H4 (cell line): ENCODE data around the gene ASIC2. TPM values are rescaled to one million over a fixed set of nuclear protein-coding genes. Genes with fewer than 3 reads are reported as not detected.
"Not testable (repeated sequence)": the region's sequence is repeated elsewhere in the genome, so short reads cannot be mapped to it uniquely, and the experiment has no call there.

ENCODE experiments used
- DNase-seq: peaks from one replicate; pipeline ENCODE4 v3.0.0-alpha.2; 2015; ENCODE audit warnings: low spot score
- total RNA-seq: library from RNA; depleted of rRNA; stranded (reverse); fragments of >200 nt; shearing (Covaris generic); gene quantifications from 2 replicates; pipeline ENCODE4 v1.2.3, GENCODE V29; 2014

Gene ASIC2
- total RNA-seq, 1 experiment from 2014 or later = not detected

DNA sequence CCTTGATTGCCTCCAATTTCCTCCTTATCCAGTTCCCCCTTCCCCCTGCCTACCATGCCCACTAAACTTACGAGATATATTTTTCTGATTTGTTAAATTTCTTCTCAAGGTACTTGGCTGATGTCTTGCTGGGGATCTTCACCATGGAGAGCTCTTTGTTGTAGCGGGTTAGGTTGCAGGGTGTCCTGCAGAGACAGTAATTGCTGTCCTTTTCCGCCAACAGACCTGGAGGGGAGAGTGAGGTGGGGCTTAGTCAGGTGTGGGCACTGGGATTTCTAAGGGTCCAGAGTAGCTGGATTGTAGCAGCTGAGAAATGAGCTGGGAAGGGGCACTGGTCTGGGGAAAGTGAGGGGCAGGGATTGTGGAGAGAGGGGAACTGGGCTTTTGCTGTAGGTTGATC lies 269.3 kb downstream of the ASIC2 start:
- DNase-seq = no peak

- DNase-seq = no peak
Observed at GRCh38 chr17:33021731-33022408, 271.2 kb downstream of the ASIC2 start.

GRCh38 chr17:33019161-33019890 lies 273.8 kb downstream of the ASIC2 start:
- no peak for DNase-seq

GRCh38 chr17:33017366-33017765 lies 275.7 kb downstream of the ASIC2 start:
- DNase-seq = no peak

DNA sequence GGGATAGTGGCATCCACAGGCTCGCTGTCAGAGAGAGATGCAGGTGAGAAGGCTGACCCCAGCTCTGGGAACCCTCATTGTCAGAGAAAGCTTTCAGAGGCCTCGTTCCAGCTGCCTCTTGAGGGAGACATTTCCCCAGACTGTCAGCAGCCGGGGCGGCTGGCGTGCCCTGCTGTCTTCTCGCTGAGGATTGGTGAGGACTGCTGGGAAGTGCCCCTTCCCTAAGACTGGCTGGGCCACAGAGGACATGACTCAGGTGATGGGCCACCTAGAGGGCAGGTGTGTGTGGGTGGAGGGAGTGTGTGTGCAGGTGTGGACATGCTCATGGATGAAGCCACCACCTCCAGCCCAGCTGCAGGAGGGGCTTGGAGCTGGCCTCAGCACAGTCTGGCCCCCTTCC lies 276.2 kb downstream of the ASIC2 start:
- no peak for DNase-seq

DNA sequence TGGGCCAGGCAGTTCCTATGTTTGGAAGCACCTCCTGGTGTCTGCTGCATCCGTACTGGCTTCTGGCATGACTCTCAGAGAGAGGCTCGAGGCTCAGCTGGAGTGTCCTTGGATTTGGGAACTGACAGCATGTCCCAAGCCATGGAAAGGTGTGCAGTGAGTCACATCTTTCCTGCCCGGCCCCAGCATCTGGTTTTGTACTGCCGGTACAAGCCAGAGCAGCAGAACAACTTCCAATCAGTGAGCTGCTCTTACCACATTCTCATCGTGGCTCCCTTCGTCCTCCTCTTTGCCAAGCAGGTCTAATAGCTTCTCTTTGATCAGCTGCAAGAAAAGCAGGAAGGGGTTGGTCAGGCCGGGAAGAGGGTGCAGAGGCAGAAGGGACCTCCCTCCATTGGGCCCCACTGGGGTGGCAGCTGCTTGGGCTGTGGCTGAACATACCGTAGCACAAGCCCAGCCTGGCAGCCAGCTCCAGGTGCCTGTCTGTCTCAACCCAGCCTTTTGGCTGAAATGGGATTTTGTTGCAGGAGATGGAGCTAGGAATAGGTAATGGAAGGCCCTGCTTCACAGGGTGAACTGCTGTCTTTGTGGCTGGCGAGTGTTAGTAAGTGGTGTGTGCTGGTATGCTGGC lies 277.3 kb downstream of the ASIC2 start:
- DNase-seq = no peak

DNA sequence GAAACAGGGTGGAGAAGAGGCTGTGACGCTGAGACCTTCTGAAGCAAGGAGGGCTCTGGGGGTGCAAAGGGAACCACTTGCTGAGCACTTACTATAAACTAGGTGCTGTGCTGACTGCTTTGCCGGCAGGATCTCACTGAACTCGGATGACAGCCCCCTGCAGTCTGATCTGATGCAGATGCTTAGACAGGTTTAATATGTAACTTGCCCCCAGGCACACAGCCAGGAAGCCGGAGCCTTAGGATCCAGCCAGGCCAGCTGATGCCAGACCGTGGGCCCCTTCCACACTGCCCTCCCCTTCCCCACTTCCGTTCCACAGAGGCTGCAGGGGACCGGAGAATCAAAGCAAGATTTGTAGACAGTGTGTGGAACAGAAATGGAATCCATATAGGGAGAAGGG lies 278.3 kb downstream of the ASIC2 start:
- no peak for DNase-seq

GRCh38 chr17:33013596-33014375 lies 279.3 kb downstream of the ASIC2 start:
- DNase-seq = no peak

- DNase-seq = peak; percentile 81
Observed at GRCh38 chr17:33012522-33013033, 280.5 kb downstream of the ASIC2 start.

GRCh38 chr17:33009636-33010035 lies 283.5 kb downstream of the ASIC2 start:
- no peak for DNase-seq

DNA sequence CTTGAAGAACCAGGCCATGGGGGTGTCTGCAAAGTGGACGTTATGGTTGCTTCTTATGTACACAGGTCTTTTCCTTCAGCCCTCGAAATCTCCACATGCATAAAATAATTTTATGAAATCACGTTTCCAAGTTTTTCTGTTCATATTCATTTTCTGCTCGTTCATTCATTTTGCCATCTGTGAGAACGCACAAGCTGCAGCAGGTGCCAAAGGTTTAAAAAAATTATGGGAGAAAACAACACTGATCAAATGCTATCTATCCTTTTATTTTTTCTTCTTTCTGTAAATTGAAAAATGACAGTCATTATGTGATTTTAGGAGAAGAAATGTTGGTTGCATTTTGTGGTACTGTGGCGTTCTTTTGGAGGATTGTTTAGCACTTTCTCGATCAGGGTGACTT lies 285.9 kb downstream of the ASIC2 start:
- DNase-seq = no peak

- no peak for DNase-seq
Observed at GRCh38 chr17:33002246-33002645, 290.8 kb downstream of the ASIC2 start.

- DNase-seq = no peak
Observed at GRCh38 chr17:32998887-32999228, 294.2 kb downstream of the ASIC2 start.

DNA sequence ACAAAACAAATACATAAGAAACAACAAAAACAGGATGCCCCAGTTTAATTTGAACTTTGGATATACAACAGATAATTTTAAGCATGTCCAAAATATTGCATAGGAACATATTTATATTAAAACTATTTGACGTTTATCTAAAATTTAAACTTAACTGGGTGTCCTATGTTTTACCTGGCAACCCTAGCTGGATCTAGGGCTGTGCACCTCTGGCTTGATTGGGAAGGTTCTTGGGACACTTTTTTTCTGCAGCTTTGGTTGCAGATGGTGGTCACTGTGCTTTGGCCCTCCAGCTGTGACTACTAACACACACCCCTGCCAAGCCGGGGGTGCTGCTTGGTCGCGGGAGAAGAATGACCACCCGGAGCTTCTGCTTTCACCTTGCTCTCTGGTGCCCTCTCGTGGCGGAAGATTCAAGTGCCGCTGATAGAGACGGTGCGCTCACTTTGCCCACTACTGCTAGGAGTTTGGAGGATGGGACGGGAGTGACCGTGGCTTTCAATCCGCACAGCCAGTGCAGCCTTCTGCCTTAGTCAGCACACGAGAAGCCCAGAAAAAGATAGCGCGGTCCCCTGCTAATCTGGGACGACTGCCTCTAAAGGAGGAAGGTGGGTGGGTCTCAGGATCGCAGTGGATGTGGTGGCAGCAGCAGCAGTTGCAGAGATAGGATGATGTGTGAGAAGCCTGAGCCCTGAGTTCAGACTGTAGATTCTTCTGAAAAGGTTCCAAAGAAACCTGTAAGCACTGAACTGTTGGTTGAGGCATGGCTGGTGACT lies 294.8 kb downstream of the ASIC2 start:
- DNase-seq = peak; percentile 57

DNA sequence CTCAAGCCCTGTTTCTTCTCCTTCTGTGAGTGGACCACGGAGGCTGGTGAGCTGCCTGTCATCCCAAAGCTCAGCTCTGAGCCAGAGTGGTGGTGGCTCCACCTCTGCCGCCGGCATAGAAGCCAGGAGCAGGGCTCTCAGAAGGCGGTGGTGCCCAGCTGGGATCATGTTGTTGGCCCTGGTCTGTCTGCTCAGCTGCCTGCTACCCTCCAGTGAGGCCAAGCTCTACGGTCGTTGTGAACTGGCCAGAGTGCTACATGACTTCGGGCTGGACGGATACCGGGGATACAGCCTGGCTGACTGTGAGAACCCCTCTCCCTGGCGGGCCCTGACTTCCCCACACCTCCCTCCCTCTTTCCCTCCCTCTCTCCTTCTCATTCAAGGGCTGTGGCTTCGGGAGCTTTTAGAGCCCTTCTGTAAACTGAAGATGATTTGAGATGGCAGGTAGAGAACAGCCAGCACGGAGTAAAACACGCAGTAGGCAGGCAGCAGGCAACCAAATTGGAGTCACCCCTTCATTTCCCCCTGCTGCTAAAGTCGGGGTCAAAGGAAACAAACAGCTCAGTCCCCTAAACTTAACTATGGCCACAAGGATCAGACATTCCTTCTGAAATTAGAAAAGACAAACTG lies 297.6 kb downstream of the ASIC2 start:
- no peak for DNase-seq

GRCh38 chr17:32993977-32994376 lies 299.1 kb downstream of the ASIC2 start:
- DNase-seq = no peak

GRCh38 chr17:32992321-32993033 lies 300.6 kb downstream of the ASIC2 start:
- DNase-seq = no peak

- DNase-seq = no peak
Observed at GRCh38 chr17:32988481-32989101, 304.5 kb downstream of the ASIC2 start.

DNA sequence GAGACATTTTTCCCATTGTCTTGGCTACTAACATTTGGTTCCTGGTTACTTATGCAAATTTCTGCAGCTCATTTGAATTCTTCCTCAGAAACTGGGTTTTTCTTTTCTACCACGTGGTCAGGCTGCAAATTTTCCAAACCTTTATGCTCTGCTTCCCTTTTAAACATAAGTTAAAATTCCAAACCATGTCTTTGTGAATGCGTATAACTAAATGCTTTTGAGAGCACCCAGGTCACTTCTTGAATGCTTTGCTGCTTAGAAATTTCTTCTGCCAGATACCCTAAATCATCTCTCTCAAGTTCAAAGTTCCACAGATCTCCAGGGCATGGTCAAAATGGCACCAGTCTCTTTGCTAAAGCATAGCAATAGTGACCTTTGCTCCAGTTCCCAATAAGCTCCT lies 305.2 kb downstream of the ASIC2 start:
- DNase-seq = not testable (repeated sequence)

DNA sequence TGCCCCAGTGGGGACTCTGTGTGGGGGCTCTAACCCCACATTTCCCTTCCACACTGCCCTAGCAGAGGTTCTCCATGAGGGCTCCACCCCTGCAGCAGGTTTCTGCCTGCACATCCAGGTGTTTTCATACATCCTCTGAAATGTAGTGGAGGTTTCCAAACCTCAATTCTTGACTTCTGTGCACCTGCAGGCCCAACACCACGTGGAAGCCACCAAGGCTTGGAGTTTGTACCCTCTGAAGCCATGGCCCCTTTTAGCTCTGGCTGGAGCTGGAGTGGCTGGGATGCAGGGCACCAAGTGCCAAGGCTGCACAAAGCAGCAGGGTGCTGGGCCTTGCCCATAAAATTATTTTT lies 305.7 kb downstream of the ASIC2 start:
- not testable (repeated sequence) for DNase-seq
